GM18867 (cell line): Measurements from ENCODE around the gene CCL1.
A peak's percentile ranks its signal among the peaks of the same experiment; 100 is the strongest.
"Not testable (repeated sequence)": the region's sequence is repeated elsewhere in the genome, so short reads cannot be mapped to it uniquely, and the experiment has no call there.

Experiments used
- ATAC-seq: cut with Tn5 transposase; IDR thresholded peaks from one replicate; pipeline ENCODE4 v1.9.1; 2021; ENCODE audit warnings: mild to moderate bottlenecking, moderate library complexity; ENCODE audit not compliant: unreplicated experiment

CCL1 gene

DNA sequence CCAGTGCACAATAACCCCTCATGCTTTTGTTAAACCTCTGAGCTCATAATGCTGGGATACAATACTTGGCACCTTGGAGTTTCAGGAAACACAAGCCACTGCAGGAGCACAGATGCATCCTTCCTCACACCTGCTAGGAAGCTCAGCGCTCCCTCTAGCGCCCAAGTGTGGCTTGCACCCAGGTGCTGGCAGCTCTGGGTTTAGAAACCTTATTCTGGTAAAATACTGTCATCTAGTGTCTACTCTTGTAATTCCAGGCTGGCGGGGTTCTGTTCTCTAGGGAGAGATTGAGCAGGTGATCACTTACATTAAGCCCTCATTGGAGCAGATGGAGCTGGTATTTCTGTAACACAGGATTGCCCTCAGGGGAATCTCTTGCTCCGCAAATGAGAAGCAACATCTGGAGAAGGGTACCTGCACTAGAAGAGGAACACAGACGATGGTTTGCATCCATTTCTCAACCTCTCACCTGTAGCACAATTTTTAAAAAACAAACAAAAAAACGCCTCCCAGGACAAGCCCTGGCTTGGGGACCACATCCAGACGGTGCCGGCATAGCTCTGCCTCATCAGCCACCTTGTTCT is 1.5 kb downstream of the CCL1 start:
- peak; percentile 65 for ATAC-seq

GRCh38 chr17:34360601-34361270 is 2.3 kb downstream of the CCL1 start:
- no peak for ATAC-seq

GRCh38 chr17:34358631-34359030 is 4.4 kb downstream of the CCL1 start:
- no peak for ATAC-seq

DNA sequence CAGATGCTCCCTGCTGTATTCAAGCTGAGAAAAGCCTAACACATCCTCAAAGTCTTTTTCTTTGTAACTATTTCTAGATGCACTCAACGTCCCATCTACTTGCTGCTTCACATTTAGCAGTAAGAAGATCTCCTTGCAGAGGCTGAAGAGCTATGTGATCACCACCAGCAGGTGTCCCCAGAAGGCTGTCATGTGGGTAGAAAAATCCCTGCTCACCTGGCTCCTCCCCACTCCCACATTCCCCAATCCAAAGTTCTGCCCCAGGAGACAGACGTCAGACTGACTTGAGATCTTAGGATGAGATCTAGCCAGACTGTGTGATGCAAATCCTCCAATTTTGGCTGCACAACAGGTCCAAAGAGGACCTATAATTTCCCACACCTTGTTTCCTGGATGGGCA is 5.6 kb downstream of the CCL1 start:
- no peak for ATAC-seq

DNA sequence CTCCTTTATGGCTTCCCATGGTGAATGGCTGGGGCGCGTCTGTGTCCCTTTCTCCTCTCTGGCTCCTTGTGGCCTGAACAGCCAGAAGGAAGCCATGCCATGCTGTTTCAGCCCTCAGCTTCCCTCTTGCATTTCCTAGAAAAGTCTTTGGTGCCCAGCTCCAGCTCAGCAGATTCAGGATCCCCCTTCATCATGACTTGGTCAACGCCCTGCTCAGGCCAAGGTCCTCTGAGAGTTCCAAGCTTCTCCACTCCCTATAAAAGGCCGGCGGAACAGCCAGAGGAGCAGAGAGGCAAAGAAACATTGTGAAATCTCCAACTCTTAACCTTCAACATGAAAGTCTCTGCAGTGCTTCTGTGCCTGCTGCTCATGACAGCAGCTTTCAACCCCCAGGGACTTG is 6.8 kb downstream of the CCL1 start, which contains the start of gene CCL13:
TSS of gene CCL13 (plus strand) at position 287 of the 400 bp plus-strand sequence. CDS start at position 334, 47 bp downstream.
- ATAC-seq, result no peak

DNA sequence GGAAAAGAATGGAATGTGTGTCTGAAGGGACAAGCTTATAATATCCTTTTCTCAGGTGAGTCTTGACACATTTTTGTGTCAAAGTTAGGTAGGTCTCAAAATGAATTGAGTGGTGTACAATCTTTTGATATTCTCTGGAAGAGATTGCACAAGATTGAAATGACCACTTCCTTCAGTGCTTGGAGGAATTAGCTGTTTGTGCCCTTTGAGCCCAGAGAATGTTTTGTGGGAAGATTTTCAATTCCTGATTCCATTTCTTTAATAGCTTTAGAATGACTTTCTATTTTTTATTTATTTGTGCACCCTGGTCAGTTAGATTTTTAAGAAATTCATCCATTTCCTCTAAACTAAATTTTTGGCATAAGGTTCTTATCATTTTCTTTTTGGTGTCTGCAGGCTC is 8.4 kb downstream of the CCL1 start:
- no peak for ATAC-seq

- no peak for ATAC-seq
Measured at GRCh38 chr17:34352191-34352590, 10.8 kb downstream of the CCL1 start.

GRCh38 chr17:34351096-34351495 is 11.9 kb downstream of the CCL1 start:
- ATAC-seq, result no peak

- ATAC-seq, result no peak
Measured at GRCh38 chr17:34349751-34350150, 13.3 kb downstream of the CCL1 start.

- no peak for ATAC-seq
Measured at GRCh38 chr17:34347063-34347462, 16.0 kb downstream of the CCL1 start.

DNA sequence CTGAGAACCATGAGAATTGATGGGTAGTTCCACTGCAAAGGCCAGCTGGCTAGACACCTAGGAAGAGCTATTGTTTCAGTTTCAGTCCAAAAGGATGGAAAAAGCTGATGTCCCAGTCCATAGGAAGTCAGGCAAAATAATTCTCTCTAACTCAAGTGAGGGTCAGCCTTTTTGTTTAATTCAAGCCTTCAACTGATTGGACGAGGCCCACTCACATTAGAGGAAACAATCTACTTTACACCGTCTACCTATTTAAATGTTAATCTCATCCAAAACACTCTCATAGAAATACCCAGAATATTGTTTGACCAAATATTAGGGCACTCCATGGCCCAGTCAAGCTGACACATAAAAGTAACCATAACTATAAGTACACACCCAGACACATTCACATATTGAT is 21.1 kb downstream of the CCL1 start:
- no peak for ATAC-seq

GRCh38 chr17:34339138-34339770 is 23.8 kb downstream of the CCL1 start:
- no peak for ATAC-seq

DNA sequence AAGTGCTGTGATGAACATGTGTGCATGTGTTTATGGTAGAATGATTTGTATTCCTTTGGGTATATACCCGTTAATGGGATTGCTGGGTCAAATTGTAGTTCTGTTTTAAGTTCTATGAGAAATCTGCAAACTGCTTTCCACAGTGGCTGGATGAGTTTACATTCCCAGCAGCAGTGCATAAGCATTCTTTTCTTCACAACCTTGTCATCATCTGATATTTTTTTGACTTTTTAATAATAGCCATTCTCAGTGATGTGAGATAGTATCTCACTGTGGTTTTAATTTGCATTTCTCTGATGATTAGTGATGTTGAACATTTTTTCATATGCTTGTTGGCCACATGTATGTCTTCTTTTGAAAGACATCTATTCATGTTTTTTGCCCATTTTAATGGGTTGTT is 25.3 kb downstream of the CCL1 start:
- ATAC-seq, result no peak

DNA sequence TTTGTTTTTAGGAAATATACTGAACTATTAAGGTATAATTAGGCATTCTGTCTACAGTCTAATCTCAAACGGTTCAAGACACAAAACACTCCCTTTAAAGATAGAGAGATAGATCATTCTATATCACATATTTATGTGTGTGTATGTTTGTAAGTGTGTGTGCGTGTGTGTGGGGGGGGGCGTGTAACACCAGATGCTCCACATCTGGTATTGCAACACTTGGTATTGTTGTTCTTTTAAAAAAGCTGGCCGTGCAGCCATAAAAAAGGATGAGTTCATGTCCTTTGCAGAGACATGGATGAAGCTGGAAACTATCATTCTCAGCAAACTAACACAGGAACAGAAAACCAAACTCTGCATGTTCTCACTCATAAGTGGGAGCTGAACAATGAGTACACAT is 35.5 kb downstream of the CCL1 start:
- ATAC-seq, result not testable (repeated sequence)

- ATAC-seq, result no peak
Measured at GRCh38 chr17:34321964-34322363, 41.1 kb downstream of the CCL1 start.

DNA sequence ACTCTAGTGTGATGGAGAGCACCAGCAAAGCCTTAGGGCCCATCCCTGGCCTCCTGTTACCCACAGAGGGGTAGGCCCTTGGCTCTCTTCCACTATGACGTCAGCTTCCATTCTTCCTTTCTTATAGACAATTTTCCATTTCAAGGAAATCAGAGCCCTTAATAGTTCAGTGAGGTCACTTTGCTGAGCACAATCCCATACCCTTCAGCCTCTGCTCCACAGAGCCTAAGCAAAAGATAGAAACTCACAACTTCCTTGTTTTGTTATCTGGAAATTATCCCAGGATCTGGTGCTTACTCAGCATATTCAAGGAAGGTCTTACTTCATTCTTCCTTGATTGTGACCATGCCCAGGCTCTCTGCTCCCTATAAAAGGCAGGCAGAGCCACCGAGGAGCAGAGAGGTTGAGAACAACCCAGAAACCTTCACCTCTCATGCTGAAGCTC is 44.0 kb downstream of the CCL1 start, which contains the start of gene CCL8:
TSS of gene CCL8 (plus strand) at position 397 of the 445 bp plus-strand sequence. CDS start 67 bp downstream, outside the sequence.
- no peak for ATAC-seq

DNA sequence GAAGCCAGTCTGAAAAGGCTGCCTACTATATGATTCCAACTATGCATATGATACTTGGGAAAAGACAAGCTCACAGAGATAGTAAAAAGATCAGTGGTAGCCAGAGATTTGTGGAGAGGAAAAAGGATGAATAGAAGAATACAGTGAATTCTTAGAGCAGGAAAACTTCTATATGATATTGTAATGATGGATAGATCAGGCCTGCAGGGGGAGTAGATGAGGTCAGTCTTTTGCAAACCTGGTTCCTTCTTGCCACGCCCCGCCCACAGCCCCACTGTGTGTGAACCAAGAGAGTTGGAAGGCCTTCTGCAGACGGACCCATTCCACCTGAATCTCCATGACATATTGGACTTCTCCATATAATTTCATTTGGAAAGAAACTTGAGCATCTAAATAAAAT is 44.6 kb downstream of the CCL1 start:
- ATAC-seq, result no peak

- no peak for ATAC-seq
Measured at GRCh38 chr17:34314279-34314678, 48.8 kb downstream of the CCL1 start.

DNA sequence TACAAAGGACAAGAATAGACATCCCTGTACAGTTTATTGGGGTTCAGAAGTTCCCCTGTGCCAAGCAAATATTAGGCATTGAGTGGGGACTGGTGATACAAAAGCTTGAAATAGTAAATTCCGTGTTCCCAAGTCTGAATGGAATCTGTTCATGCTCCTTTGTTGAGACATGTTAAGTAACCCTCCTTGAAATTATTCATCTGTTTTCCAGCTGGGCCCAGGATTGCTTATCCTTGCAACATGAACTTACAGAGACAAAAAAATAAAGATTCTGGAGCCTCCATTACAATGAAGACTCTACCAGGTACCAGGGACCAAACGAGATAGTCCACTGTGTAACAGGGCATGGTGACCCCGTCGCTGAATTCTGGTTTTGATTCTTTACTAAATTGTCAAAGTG is 49.9 kb downstream of the CCL1 start:
- ATAC-seq, result no peak

GRCh38 chr17:34312080-34312479 is 51.0 kb downstream of the CCL1 start:
- no peak for ATAC-seq

- ATAC-seq, result no peak
Measured at GRCh38 chr17:34311291-34311690, 51.7 kb downstream of the CCL1 start.
